Stimulated activated CD8-positive, alpha-beta memory T cell treated with anti-CD3 and anti-CD28 coated beads, Interleukin-7, amount 100 ng/mL, for 1 hour (primary cell): ENCODE measurements around the gene XPC.

Source experiments
- DNase-seq, 2 donors: peaks; one replicate each; pipeline ENCODE4 v3.0.0-alpha.2; 2020; ENCODE audit warnings: low read depth in 2 of 2

XPC gene

GRCh38 chr3:14147617-14148016, 30.8 kb downstream of the XPC start:
- DNase-seq, result no peak

GRCh38 chr3:14147066-14147435, 31.4 kb downstream of the XPC start:
- DNase-seq, result no peak

- DNase-seq, result no peak
Observed at GRCh38 chr3:14146381-14147065, 31.9 kb downstream of the XPC start.

GRCh38 chr3:14145670-14146380, 32.6 kb downstream of the XPC start:
- no peak for DNase-seq

DNA sequence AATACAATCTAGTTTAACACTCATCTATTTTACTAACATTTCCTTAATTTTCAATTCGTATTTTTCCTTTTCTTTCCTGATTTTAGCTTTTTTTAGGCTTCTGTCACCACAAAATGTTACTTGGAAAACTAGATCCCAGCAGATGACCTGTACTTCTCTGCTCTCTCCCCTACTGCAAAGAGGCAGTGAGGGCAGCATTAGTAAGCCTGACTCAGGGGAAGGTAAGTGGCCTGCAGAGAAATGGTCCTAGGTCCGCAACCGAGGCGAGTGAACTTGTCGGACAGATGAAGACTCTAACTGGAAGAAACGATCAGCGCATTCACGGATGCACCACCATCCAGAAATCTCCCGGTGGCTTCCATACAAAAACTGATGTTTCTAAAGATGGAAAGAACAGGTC, 33.2 kb downstream of the XPC start:
- no peak for DNase-seq

DNA sequence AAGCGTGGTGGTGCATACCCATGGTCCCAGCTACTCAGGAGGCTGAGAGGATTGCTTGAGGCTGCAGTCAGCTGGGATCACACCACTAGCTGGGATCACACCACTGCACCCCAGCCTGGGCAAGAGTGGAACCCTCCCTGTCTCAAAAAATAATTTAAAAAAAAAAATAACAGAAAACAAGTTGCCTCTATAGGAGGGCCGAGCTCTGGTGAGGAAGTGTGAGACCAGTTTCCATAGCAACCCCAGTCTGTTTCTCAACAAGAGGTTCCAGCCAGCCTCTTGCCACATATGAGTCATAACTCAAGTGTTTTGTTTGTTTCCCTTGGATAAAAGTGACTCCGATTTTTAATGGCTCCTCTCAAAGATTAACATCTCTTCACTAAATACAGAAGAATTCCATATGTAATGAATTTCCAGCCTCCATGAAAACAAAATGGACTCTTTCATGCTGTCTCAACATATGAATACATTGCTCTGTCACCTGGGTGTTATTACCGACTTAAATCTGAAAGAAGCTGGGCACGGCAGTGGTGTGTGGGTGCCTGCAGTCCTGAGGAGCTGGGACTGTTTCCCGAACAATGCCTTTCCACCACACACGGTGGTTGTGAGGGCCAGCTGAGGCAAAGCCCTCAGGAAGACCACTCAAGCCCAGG, 33.9 kb downstream of the XPC start:
- DNase-seq, result peak; percentile 43 to 45

DNA sequence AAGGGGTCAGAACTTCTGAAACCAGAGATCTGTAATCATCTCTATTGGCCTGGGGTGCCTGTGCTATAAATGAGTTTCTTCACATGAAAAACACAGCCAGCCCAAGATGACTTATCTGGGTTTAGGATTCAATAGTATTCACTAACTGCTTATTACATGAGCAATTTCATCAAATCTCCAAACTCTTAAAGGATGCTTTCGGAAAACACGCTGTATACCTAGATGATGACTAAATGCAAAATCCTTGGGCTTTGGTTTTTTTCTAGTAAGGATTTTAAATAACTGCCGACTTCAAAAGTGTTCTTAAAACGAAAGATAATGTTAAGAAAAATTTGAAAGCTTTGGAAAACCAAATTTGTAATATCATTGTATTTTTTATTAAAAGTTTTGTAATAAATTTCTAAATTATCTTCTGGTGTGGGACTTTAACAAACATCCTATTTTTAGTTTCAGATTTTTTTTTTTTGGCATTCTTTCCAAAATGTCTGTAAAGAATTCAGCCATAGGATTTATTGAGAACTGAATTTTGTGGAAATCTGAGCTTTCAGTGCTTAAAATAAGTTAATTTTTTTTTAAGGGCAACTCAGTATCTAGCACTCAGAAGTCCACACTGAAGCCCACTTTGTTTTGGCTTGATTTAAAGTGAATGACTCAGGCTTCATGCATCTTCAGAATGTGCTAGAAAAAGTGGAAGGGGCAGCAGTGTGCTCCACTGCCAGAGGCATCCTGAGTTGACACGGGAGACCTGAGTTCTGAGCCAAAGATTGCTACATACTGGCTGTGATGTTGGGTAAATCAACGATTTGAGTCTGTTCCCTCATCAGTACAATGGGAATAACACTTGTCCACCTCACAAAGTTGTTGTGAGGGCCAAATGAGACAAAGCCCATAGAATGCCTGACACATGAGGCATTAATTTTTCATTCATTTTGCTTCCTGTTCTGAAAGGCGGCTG, 34.9 kb downstream of the XPC start:
- no peak for DNase-seq

- DNase-seq, result no peak
Observed at GRCh38 chr3:14142567-14143270, 35.7 kb downstream of the XPC start.

DNA sequence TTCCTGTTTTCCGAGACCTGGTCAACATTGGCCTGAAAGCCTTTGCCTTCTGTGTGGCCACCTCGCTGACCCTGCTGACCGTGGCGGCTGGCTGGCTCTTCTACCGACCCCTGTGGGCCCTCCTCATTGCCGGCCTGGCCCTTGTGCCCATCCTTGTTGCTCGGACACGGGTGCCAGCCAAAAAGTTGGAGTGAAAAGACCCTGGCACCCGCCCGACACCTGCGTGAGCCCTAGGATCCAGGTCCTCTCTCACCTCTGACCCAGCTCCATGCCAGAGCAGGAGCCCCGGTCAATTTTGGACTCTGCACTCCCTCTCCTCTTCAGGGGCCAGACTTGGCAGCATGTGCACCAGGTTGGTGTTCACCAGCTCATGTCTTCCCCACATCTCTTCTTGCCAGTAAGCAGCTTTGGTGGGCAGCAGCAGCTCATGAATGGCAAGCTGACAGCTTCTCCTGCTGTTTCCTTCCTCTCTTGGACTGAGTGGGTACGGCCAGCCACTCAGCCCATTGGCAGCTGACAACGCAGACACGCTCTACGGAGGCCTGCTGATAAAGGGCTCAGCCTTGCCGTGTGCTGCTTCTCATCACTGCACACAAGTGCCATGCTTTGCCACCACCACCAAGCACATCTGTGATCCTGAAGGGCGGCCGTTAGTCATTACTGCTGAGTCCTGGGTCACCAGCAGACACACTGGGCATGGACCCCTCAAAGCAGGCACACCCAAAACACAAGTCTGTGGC, 36.6 kb downstream of the XPC start:
- no peak for DNase-seq

GRCh38 chr3:14141144-14141543, 37.3 kb downstream of the XPC start:
- no peak for DNase-seq

DNA sequence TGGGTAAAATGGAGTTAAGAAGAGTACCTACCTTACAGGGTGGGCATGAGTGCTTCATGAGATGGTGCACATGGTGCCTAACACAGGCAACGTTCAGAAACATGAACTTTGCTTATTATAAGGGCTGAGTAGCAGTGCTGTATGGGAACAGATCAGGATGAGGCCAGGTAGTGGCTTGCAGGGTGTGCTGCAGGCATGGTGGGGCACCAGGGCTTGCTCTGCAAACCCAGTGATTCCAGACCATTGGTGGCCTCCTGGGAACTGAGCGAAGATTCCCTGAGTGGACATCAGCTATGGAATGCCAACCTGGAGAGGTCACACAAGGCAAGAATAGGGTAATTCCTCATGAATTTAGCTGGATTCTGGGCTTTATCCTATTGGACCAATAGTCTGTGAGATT, 37.7 kb downstream of the XPC start:
- no peak for DNase-seq

DNA sequence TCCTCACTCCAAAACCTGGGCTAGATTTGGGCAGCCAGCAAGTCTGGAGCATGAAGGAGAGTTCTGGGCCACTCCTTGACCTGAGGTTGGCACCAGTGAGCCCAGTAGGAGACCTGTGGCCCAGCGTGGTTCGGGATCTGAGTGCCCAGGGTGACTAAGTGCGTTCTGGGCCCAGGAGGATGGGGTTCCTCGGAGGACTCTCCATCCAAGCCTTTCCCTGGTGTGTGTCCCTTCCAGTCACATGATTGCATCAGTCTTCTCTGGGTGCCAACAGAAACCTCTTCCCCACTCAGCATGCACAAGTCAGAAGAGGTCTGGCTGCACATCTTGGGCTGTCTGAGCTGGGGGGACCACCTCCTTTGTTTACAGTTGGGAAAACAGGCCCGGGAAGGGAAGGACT, 38.6 kb downstream of the XPC start:
- no peak for DNase-seq

DNA sequence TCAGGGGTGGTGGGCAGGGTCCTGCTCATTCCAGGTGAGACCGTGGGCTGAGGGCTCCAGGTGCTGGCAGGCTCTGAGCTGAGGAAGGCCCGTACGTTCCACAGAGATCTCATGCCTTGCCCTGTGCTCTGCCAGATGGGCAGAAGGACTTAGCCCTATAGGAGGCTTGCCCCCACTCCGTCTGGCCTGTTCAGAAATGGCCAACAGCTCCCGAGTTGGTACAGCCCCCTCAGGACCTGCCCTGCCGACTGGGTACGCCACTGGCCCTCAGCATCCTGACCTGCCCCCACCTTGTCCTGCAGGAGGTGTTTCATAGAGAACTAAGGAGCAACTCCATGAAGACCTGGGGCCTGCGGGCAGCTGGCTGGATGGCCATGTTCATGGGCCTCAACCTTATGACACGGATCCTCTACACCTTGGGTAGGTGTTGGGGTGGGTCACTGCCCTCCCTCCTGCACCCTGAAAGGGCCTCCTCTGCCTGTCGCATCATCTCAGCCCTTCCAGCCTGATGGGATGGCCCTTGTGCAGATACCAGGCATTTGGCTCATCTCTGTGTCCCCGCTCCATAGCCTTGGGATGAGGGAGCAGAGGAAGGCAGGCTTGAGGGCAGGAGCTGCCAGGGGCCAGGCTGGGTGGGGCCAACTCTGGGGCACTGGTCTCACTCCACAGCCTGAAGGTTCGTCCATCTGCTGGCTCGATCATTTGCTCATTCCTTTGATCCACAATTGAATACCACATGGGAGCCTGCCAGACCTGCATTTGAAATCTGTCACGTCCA, 39.3 kb downstream of the XPC start:
- no peak for DNase-seq

- DNase-seq, result no peak
Observed at GRCh38 chr3:14138109-14138877, 40.1 kb downstream of the XPC start.

GRCh38 chr3:14137445-14137844, 41.0 kb downstream of the XPC start:
- DNase-seq, result no peak

GRCh38 chr3:14137004-14137403, 41.4 kb downstream of the XPC start:
- no peak for DNase-seq

DNA sequence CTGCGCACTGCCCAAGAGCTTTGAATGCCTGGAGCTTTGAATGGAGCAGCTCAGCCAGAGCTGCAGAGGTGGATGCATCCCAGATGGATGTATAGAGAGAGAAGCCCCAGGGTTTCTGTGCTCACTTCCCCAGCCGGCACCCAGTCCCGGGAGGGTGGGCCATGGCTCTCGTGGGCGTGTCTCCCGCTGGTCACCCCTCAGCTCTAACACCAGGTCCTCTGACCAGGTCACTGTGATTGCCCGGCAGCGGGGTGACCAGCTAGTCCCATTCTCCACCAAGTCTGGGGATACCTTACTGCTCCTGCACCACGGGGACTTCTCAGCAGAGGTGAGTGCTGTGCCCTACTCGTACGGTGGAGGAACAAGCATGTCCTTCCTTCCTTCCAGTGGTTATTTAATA, 42.8 kb downstream of the XPC start:
- DNase-seq, result no peak

DNA sequence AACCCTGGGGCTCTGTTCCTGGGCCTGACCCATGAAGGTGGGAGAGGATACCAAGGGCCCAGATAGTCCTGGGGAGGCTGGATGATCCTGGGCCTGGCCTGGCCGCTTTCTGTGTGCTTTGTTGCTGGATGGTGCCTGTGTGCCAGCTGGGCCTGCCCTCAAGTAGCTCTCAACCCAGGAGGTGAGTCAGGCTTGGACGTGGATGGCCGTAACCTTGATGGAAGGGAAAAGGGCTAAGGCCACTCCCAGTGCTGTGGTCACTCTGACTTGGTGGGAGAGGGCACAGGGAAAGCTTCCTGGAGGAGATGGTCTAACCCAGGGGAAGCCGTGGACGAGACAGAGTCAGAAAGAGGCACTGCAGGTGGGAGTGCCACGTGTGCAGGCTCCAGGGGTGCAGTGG, 44.1 kb downstream of the XPC start:
- DNase-seq, result no peak

GRCh38 chr3:14133876-14134275, 44.5 kb downstream of the XPC start:
- no peak for DNase-seq
